Effector memory CD8-positive, alpha-beta T cell (primary cell): Measurements from ENCODE around the gene ADAM15.
A peak's percentile ranks its signal among the peaks of the same experiment; 100 is the strongest.

Experiments used
- ATAC-seq: fragments of 150-1000 bp; cut with Tn5 transposase; replicated peaks from 2 replicates; pipeline ENCODE4 v1.10.0; 2021; ENCODE audit warnings: mild to moderate bottlenecking, moderate library complexity
- DNase-seq, 3 experiments: peaks; one replicate each; pipeline ENCODE4 v3.0.0; 2021
- H3K27ac Mint-ChIP-seq, 2 donors: one replicate each; pipeline ENCODE4 v1.8.0; 2022; ENCODE audit warnings: mild to moderate bottlenecking in 2 of 2, mixed read lengths in 2 of 2, moderate library complexity in 2 of 2
- H3K27me3 Mint-ChIP-seq, 2 donors: one replicate each; pipeline ENCODE4 v1.8.0; 2022; ENCODE audit warnings: mixed read lengths in 2 of 2
- H3K36me3 Mint-ChIP-seq: one replicate; pipeline ENCODE4 v1.8.0; 2022; ENCODE audit warnings: mild to moderate bottlenecking, moderate library complexity, mixed read lengths; ENCODE audit not compliant: insufficient read depth
- H3K4me1 Mint-ChIP-seq, 2 donors: one replicate each; pipeline ENCODE4 v1.8.0; 2022; ENCODE audit warnings: low read depth in 2 of 2, mixed read lengths in 2 of 2
- H3K4me3 Mint-ChIP-seq, 2 donors: one replicate each; pipeline ENCODE4 v1.8.0; 2022; ENCODE audit warnings: mild to moderate bottlenecking in 2 of 2, mixed read lengths in 2 of 2, moderate library complexity in 2 of 2
- H3K9me3 Mint-ChIP-seq, 2 donors: one replicate each; pipeline ENCODE4 v1.8.0; 2022; ENCODE audit warnings: mixed read lengths in 2 of 2

ADAM15 gene

GRCh38 chr1:155043301-155043702 is 7.8 kb upstream of the ADAM15 start:
- DNase-seq (no peak), ATAC-seq (no peak)
- Mint-ChIP-seq H3K36me3 (peaks cover 6% of the 10 kb centered on the region), H3K4me1 (peaks cover 3 to 5% of the 10 kb centered on the region in 2 donors), H3K27ac (no peak overlapping the region), H3K9me3 (no peaks in the 10 kb centered on the region), H3K4me3 (no peak overlapping the region), H3K27me3 (peaks cover 14 to 24% of the 10 kb centered on the region in 2 donors)

- Mint-ChIP-seq H3K9me3 (no peaks in the 10 kb centered on the region), H3K27me3 (peaks cover 9 to 19% of the 10 kb centered on the region in 2 donors), H3K4me3 (no peak overlapping the region), H3K4me1 (peaks cover 3 to 5% of the 10 kb centered on the region in 2 donors), H3K27ac (no peak overlapping the region), H3K36me3 (peaks cover 6% of the 10 kb centered on the region)
- DNase-seq (no peak), ATAC-seq (no peak)
Observed at GRCh38 chr1:155043793-155044192, 7.3 kb upstream of the ADAM15 start.

- Mint-ChIP-seq H3K4me3 (no peak overlapping the region), H3K36me3 (peaks cover 6% of the 10 kb centered on the region), H3K4me1 (peaks cover 3 to 5% of the 10 kb centered on the region in 2 donors), H3K27me3 (peaks cover 3 to 13% of the 10 kb centered on the region in 2 donors), H3K27ac (peak overlapping the region in 1 of 2 donors; percentile 30), H3K9me3 (no peaks in the 10 kb centered on the region)
- DNase-seq (no peak), ATAC-seq (no peak)
Observed at GRCh38 chr1:155044365-155044764, 6.8 kb upstream of the ADAM15 start.

- no peaks in the 10 kb centered on the region for H3K9me3 Mint-ChIP-seq
- H3K27ac Mint-ChIP-seq: peak overlapping the region in 1 of 2 donors; percentile 30
- ATAC-seq: peak; percentile 97
- peaks cover 0 to 11% of the 10 kb centered on the region in 2 donors for H3K27me3 Mint-ChIP-seq
- H3K36me3 Mint-ChIP-seq: peaks cover 2% of the 10 kb centered on the region
- H3K4me1 Mint-ChIP-seq: peaks cover 8 to 11% of the 10 kb centered on the region in 2 donors
- no peak overlapping the region for H3K4me3 Mint-ChIP-seq
- DNase-seq: peak; percentile 51 to 57 (median 55)
Observed at GRCh38 chr1:155044812-155045657, 6.1 kb upstream of the ADAM15 start.

GRCh38 chr1:155048449-155049334 is 2.4 kb upstream of the ADAM15 start:
- Mint-ChIP-seq H3K9me3 (no peaks in the 10 kb centered on the region), H3K36me3 (peaks cover 4% of the 10 kb centered on the region), H3K27me3 (no peaks in the 10 kb centered on the region), H3K27ac (peak overlapping the region in 1 of 2 donors; percentile 26), H3K4me3 (no peak overlapping the region), H3K4me1 (peaks cover 25 to 33% of the 10 kb centered on the region in 2 donors)
- DNase-seq: no peak
- no peak for ATAC-seq

- H3K4me3 Mint-ChIP-seq: peak overlapping the region; percentile 86 to 89
- DNase-seq (no peak), ATAC-seq (no peak)
- H3K9me3 Mint-ChIP-seq: no peaks in the 10 kb centered on the region
- H3K27me3 Mint-ChIP-seq: no peaks in the 10 kb centered on the region
- peaks cover 23 to 31% of the 10 kb centered on the region in 2 donors for H3K4me1 Mint-ChIP-seq
- H3K36me3 Mint-ChIP-seq: peaks cover 4% of the 10 kb centered on the region
- H3K27ac Mint-ChIP-seq: peak overlapping the region; percentile 22 to 77
Observed at GRCh38 chr1:155049651-155050559, 1.2 kb upstream of the ADAM15 start.

GRCh38 chr1:155051342-155051776 is 243 bp downstream of the ADAM15 start:
- no peaks in the 10 kb centered on the region for H3K27me3 Mint-ChIP-seq
- no peaks in the 10 kb centered on the region for H3K9me3 Mint-ChIP-seq
- peaks cover 7% of the 10 kb centered on the region for H3K36me3 Mint-ChIP-seq
- peaks cover 22 to 28% of the 10 kb centered on the region in 2 donors for H3K4me1 Mint-ChIP-seq
- peak; percentile 1 for ATAC-seq
- no peak for DNase-seq
- H3K27ac Mint-ChIP-seq: no peak overlapping the region
- H3K4me3 Mint-ChIP-seq: peak overlapping the region; percentile 86 to 89

GRCh38 chr1:155051777-155052398 is 772 bp downstream of the ADAM15 start:
- Mint-ChIP-seq H3K27me3 (no peaks in the 10 kb centered on the region), H3K4me3 (peak overlapping the region; percentile 86 to 89), H3K27ac (peak overlapping the region; percentile 77 to 89), H3K9me3 (no peaks in the 10 kb centered on the region), H3K4me1 (peaks cover 22 to 28% of the 10 kb centered on the region in 2 donors), H3K36me3 (peaks cover 7% of the 10 kb centered on the region)
- DNase-seq (peak; percentile 27 to 37 (median 33)), ATAC-seq (peak; percentile 46)

- Mint-ChIP-seq H3K4me3 (peak overlapping the region; percentile 86 to 89), H3K9me3 (no peaks in the 10 kb centered on the region), H3K36me3 (peaks cover 8% of the 10 kb centered on the region), H3K27me3 (no peaks in the 10 kb centered on the region), H3K27ac (peak overlapping the region; percentile 77 to 89), H3K4me1 (peaks cover 22 to 28% of the 10 kb centered on the region in 2 donors)
- ATAC-seq: no peak
- DNase-seq: no peak
Observed at GRCh38 chr1:155052439-155053395, 1.6 kb downstream of the ADAM15 start.

GRCh38 chr1:155053531-155054105 is 2.5 kb downstream of the ADAM15 start:
- Mint-ChIP-seq H3K4me3 (peak overlapping the region; percentile 61 to 86), H3K9me3 (no peaks in the 10 kb centered on the region), H3K4me1 (peaks cover 22 to 28% of the 10 kb centered on the region in 2 donors), H3K27ac (peak overlapping the region in 1 of 2 donors; percentile 77), H3K27me3 (no peaks in the 10 kb centered on the region), H3K36me3 (peaks cover 9% of the 10 kb centered on the region)
- DNase-seq: no peak
- ATAC-seq: no peak

GRCh38 chr1:155057104-155057503 is 6.0 kb downstream of the ADAM15 start:
- DNase-seq: no peak
- Mint-ChIP-seq H3K27ac (no peak overlapping the region), H3K27me3 (no peaks in the 10 kb centered on the region), H3K4me1 (peaks cover 19% of the 10 kb centered on the region in 2 donors), H3K36me3 (peaks cover 13% of the 10 kb centered on the region), H3K4me3 (no peak overlapping the region), H3K9me3 (no peaks in the 10 kb centered on the region)
- ATAC-seq: no peak
